Gastrocnemius medialis (tissue), 4 donors: ENCODE measurements around the gene LMNTD1. TPM values are rescaled to one million over a fixed set of nuclear protein-coding genes. Genes with fewer than 3 reads are reported as not detected.
"Not testable (repeated sequence)": the region's sequence is repeated elsewhere in the genome, so short reads cannot be mapped to it uniquely, and the experiment has no call there.

Experiments
- ATAC-seq, 2 donors: fragments of 150-250 bp; one replicate each; pipeline ENCODE4 v1.9.1; 2016
- DNase-seq, 2 donors: peaks; one replicate each; pipeline ENCODE4 v3.0.0-alpha.2; 2019
- H3K27ac ChIP-seq, 4 donors: fragments of 200-600 bp; sonication (generic); 1 replicate in 1 of 4; 2 replicates in 3 of 4; pipeline ENCODE4 v1.5.1; 2016 to 2018; ENCODE audit warnings: mild to moderate bottlenecking in 2 of 4, moderate library complexity in 1 of 4
- H3K27me3 ChIP-seq, 3 donors: fragments of 200-600 bp; sonication (generic) in 2 of 3; 1 replicate in 1 of 3; 2 replicates in 2 of 3; pipeline versions ENCODE4 v1.5.1 to v1.6.0; 2016 to 2019; ENCODE audit warnings: mild to moderate bottlenecking in 1 of 3, moderate library complexity in 1 of 3
- H3K36me3 ChIP-seq, 2 donors: fragments of 200-600 bp; sonication (generic) in 1 of 2; one replicate each; pipeline ENCODE4 v1.5.1; 2017 to 2018
- H3K4me1 ChIP-seq, 2 donors: fragments of 200-600 bp; sonication (generic) in 1 of 2; one replicate each; pipeline ENCODE4 v1.5.1; 2016 to 2017; ENCODE audit warnings: mild to moderate bottlenecking in 2 of 2
- H3K4me3 ChIP-seq, 4 donors: fragments of 200-600 bp; sonication (generic) in 3 of 4; 1 replicate in 1 of 4; 2 replicates in 3 of 4; pipeline ENCODE4 v1.5.1; 2016 to 2019; ENCODE audit warnings: mild to moderate bottlenecking in 2 of 4
- H3K9me3 ChIP-seq, 3 donors: fragments of 200-600 bp; sonication (generic) in 2 of 3; 1 replicate in 1 of 3; 2 replicates in 2 of 3; pipeline ENCODE4 v1.5.1; 2016 to 2019
- CTCF ChIP-seq, 5 experiments: fragments of 450-650 bp in 3 of 5; fragments of 200-600 bp in 2 of 5; sonication (generic) in 2 of 5; IDR thresholded peaks in 4 of 5; conservative IDR thresholded peaks in 1 of 5; 1 replicate in 4 of 5; 2 replicates in 1 of 5; pipeline ENCODE4 v1.5.1; 2016 to 2019; ENCODE audit warnings: antibody characterized with exemption in 5 of 5, mild to moderate bottlenecking in 3 of 5, moderate library complexity in 3 of 5
- POLR2A ChIP-seq, 2 donors: fragments of 450-650 bp; IDR thresholded peaks; one replicate each; pipeline ENCODE4 v1.6.1; 2017; ENCODE audit warnings: antibody characterized with exemption in 2 of 2, mild to moderate bottlenecking in 2 of 2, moderate library complexity in 2 of 2
- in situ Hi-C, 4 donors: fragments of 200-750 bp; cut with MboI; loops; one replicate each; pipeline versions ENCODE4 v1.15.0 to v1.8.0; 2017; ENCODE audit warnings: low sequenced_read_pairs in 4 of 4
- intact Hi-C: fragments of 100-400 bp; cut with DNase I; formaldehyde crosslinking; loops from one replicate; pipeline ENCODE4 v1.15.1; 2023; ENCODE audit warnings: low total_unique reads
- total RNA-seq, 4 donors: library from RNA; depleted of rRNA; stranded (reverse); fragments of >200 nt; gene quantifications; one replicate each; pipeline versions ENCODE4 v1.1.0 to v1.2.3, GENCODE V29; 2016

Gene LMNTD1, protein sequence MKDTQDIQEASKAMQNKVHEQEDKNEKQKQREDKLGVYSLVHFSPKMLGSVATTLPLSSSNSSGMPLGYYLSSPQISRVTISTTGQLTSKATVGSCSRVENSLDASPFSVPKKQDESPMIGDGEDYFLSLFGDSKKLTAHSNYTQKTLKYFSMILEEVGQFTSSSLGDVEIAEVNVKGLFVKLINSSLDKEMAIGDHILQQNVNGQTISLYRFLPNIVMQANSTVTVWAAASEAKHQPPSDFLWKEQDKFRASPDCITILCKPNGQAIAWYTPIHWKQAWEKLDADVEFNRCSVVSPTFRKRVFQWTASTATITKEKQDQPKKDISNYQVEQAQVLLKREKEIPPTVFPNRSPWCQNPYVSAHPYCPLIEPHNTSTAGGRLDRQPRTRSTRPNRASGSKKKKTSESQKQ
- not detected for total RNA-seq

- no peak for ATAC-seq
- intact Hi-C loops, result no loop called here
- no peaks in the 10 kb centered on the region for H3K4me1 ChIP-seq
These were observed at the start of gene LMNTD1 for GRCh38 chr12:25553098-25553497. LMNTD1 (minus strand) TSS chr12:25553283; CDS start chr12:25552959, 324 bp downstream.

GRCh38 chr12:25598956-25599355 is 45.9 kb upstream of the LMNTD1 start:
- no peaks in the 10 kb centered on the region for H3K27me3 ChIP-seq
- H3K4me3 ChIP-seq, result no peak overlapping the region
- TF ChIP-seq POLR2A (IDR thresholded peaks at IDR 0.05) (no peak), CTCF (IDR thresholded peaks at IDR 0.05 in 4 of 5, conservative IDR thresholded peaks at IDR 0.05 in 1 of 5) (no peak)
- H3K9me3 ChIP-seq, result no peaks in the 10 kb centered on the region
- H3K27ac ChIP-seq, result no peak overlapping the region
- in situ Hi-C loops (no loop called here), intact Hi-C loops (no loop called here)
- ATAC-seq, result no peak
- no peaks in the 10 kb centered on the region for H3K36me3 ChIP-seq
- no peaks in the 10 kb centered on the region for H3K4me1 ChIP-seq
- no peak for DNase-seq

More at GRCh38 chr12:25553098-25553497, at the start of gene LMNTD1:
- TF ChIP-seq CTCF (IDR thresholded peaks at IDR 0.05 in 4 of 5, conservative IDR thresholded peaks at IDR 0.05 in 1 of 5) (no peak), POLR2A (IDR thresholded peaks at IDR 0.05) (no peak)
- Histone ChIP-seq H3K9me3 (no peaks in the 10 kb centered on the region), H3K27me3 (no peaks in the 10 kb centered on the region), H3K27ac (no peak within 1 kb of the TSS), H3K4me3 (no peak within 1 kb of the TSS), H3K36me3 (no peaks in the 10 kb centered on the region)
- in situ Hi-C loops, result no loop called here
- DNase-seq, result no peak

GRCh38 chr12:25595496-25595895 is 42.4 kb upstream of the LMNTD1 start:
- DNase-seq, H3K27ac ChIP-seq, H3K27me3 ChIP-seq, in situ Hi-C loops, H3K4me1 ChIP-seq, H3K9me3 ChIP-seq, intact Hi-C loops, H3K4me3 ChIP-seq, ATAC-seq, H3K36me3 ChIP-seq: not testable (repeated sequence)

- H3K36me3 ChIP-seq, result no peaks in the 10 kb centered on the region
- in situ Hi-C loops, result no loop called here
- no peaks in the 10 kb centered on the region for H3K27me3 ChIP-seq
- TF ChIP-seq POLR2A (IDR thresholded peaks at IDR 0.05) (no peak), CTCF (IDR thresholded peaks at IDR 0.05 in 4 of 5, conservative IDR thresholded peaks at IDR 0.05 in 1 of 5) (no peak)
- DNase-seq (no peak), ATAC-seq (no peak)
- intact Hi-C loops, result no loop called here
- no peaks in the 10 kb centered on the region for H3K4me1 ChIP-seq
- H3K9me3 ChIP-seq, result no peaks in the 10 kb centered on the region
- H3K4me3 ChIP-seq, result no peak overlapping the region
- no peak overlapping the region for H3K27ac ChIP-seq
These were observed 41.3 kb upstream of the LMNTD1 start for GRCh38 chr12:25594376-25594775.

DNA sequence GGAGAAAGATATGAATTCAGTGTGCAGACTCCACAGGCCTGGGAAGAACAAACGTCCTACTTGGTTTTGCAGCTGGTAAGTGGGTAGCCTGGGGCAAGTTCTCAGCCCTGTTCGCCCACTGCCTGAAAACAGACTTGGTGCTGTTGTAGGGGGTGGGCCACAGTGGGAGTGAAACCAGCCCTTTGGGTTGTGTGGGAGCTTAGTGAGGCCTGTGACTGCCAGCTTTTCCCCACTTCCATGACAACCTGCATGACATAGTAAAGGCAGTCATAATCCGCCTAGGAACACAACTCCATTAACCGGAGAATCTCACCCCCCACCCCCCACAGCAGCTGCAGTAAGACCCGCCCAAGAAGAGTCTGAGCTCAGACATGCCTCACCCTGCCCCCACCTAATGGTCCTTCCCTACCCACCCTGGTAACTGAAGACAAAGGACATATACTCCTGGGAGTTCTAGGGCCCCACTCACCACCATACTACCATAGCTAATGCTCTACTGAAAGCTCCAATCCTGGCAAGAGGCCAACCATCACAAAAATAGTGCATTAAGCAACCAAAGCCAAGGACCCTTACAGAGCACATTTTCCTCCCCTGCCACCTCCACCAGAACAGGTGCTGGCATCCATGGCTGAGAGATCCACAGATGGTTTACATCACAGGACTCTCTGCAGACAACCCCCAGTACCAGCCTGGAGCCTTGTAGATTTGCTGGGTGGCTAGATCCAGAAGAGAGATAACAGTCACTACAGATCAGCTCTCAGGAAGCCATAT is 39.8 kb upstream of the LMNTD1 start:
- H3K9me3 ChIP-seq, result no peaks in the 10 kb centered on the region
- H3K27ac ChIP-seq, result no peak overlapping the region
- in situ Hi-C loops (no loop called here), intact Hi-C loops (no loop called here)
- no peak for TF ChIP-seq CTCF (IDR thresholded peaks at IDR 0.05 in 4 of 5, conservative IDR thresholded peaks at IDR 0.05 in 1 of 5)
- no peak for TF ChIP-seq POLR2A (IDR thresholded peaks at IDR 0.05)
- H3K4me1 ChIP-seq, result no peaks in the 10 kb centered on the region
- no peak for ATAC-seq
- no peaks in the 10 kb centered on the region for H3K27me3 ChIP-seq
- H3K4me3 ChIP-seq, result no peak overlapping the region
- no peaks in the 10 kb centered on the region for H3K36me3 ChIP-seq
- DNase-seq, result no peak
